HG03378 (cell line): ENCODE results near the gene METTL27.
A peak's percentile ranks its signal among the peaks of the same experiment; 100 is the strongest.
"Not testable (repeated sequence)": the region's sequence is repeated elsewhere in the genome, so short reads cannot be mapped to it uniquely, and the experiment has no call there.

Source experiments
- ATAC-seq: cut with Tn5 transposase; IDR thresholded peaks from one replicate; pipeline ENCODE4 v1.9.1; 2021; ENCODE audit warnings: mild to moderate bottlenecking, moderate library complexity; ENCODE audit not compliant: unreplicated experiment

Gene METTL27

GRCh38 chr7:73839743-73840714 is 2.3 kb downstream of the METTL27 start:
- ATAC-seq: no peak

DNA sequence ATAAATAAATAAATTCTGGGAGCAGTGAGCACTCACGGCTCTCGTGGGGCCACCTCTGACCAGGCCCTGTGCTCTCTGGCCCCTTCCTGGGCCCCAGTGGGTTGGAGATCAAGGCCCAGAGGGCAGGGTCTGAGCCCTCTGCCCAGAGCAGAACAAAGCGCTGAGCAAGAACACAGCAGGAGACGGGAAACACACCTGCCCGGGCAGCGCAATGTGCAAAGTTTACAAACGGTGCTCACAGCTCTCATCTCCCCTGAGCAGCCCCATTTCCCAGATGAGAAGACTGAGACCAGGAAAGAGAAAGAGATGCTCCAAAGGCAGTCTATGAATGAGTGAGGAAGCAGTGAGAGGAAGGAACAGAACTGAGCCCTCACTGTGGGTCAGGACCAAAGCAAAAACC is 3.0 kb downstream of the METTL27 start:
- no peak for ATAC-seq

- ATAC-seq: no peak
These were observed 3.7 kb downstream of the METTL27 start for GRCh38 chr7:73838642-73839041.

DNA sequence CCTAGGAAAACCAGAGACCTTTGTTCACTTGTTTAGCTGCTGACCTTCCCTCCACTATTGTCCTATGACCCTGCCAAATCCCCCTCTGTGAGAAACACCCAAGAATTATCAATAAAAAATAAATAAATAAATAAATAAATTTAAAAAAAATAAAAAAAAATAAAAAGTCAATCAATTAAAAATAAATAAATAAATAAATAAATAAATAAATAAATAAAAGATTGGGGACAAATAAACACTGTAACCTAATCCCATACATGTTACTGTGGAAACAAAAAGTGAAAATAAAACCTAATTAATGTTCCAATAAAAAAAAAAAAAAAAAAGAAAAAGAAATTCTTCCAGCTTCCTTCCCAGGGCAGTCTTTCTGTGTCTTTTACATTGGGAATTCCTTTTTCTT is 5.1 kb downstream of the METTL27 start:
- not testable (repeated sequence) for ATAC-seq

DNA sequence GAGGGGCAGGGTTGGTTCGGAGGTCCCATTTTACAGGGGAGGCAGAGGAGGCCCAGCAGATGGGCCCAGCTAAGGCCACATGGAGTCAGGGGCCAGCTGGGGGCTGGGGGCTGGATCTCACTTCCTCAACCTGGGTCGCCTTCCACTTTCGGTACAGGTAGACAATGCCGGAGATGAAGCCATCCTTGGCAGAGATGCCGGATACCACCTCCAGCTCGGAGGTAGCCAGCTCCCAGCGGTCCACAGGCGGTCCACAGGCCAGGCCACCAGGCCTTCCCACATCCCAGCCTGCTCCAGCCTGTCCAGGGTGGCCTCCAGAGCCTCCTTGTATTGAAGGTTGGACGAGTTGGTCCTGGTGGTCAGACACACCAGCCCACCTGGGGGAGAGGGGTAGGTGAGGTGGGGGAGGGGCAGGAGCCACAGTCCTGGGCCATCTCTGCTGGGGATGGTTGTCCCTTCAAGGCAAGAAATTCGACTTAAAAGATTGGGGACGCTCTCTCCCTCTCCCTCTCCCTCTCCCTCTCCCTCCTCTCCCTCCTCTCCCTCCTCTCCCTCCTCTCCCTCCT is 7.6 kb downstream of the METTL27 start:
- ATAC-seq: no peak

- ATAC-seq: no peak
These were observed 8.9 kb downstream of the METTL27 start for GRCh38 chr7:73833251-73833919.

- no peak for ATAC-seq
These were observed 9.5 kb downstream of the METTL27 start for GRCh38 chr7:73832806-73833205.

GRCh38 chr7:73831834-73832651 is 10.3 kb downstream of the METTL27 start:
- no peak for ATAC-seq

DNA sequence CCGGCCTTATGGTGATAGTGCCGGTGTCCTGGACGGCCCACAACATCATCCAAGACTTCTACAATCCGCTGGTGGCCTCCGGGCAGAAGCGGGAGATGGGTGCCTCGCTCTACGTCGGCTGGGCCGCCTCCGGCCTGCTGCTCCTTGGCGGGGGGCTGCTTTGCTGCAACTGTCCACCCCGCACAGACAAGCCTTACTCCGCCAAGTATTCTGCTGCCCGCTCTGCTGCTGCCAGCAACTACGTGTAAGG is 10.8 kb downstream of the METTL27 start:
- ATAC-seq: no peak

DNA sequence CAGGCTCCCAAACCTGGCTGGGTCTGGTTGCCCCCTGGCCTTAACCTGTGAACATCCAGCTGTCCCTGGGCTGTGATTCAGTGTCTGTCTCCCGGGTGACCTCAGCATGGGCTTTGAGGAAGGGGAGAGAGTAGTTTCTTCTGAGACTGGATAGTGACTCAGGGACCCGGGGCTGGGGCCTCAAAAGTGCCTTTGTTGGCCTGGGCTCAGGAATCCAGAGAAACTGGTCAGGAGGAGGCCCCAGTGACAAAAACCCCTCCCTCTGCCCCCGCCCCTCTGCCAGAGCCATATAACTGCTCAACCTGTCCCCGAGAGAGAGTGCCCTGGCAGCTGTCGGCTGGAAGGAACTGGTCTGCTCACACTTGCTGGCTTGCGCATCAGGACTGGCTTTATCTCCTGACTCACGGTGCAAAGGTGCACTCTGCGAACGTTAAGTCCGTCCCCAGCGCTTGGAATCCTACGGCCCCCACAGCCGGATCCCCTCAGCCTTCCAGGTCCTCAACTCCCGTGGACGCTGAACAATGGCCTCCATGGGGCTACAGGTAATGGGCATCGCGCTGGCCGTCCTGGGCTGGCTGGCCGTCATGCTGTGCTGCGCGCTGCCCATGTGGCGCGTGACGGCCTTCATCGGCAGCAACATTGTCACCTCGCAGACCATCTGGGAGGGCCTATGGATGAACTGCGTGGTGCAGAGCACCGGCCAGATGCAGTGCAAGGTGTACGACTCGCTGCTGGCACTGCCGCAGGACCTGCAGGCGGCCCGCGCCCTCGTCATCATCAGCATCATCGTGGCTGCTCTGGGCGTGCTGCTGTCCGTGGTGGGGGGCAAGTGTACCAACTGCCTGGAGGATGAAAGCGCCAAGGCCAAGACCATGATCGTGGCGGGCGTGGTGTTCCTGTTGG is 11.4 kb downstream of the METTL27 start, which contains the start of gene CLDN4:
Gene CLDN4, plus strand, starts transcription at position 316 of the 903 bp plus-strand sequence. Its CDS starts 206 bp downstream, at position 522.
- no peak for ATAC-seq

DNA sequence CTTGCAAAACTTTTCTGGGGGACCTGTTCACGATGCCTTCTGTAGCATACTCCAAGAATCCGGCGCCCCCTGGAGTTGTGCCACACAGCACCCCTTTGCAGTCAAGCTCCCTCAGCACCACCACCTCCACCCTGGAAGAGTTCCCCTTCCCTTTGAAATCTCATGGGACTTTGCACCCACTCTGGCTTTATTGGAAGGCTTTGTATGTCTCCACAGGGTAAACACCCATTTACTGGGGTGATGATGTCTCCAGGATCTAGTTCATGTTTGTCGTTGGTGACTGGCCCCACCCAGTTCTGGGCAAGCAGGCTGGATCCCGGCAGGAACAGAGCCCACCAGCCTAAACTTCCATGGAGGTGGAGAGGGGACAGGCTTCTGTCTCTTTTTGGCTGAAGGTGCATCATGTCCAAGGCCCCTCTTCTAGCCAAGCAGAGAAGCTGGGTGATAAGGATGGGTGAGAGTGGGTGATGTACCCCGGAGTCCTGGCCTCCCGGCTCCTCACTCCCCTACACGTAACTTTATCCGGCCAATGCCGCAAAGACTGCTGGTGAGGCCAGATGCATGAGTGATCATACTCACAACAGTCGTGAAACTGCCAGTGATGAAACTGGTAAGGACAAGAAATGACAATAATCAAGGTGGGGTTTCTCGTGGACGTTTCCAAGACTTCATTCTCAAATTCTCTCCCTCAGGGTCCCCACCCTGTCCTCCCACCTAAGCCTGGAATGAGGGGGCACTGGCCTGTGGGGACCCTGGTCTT is 12.2 kb downstream of the METTL27 start:
- ATAC-seq: no peak

DNA sequence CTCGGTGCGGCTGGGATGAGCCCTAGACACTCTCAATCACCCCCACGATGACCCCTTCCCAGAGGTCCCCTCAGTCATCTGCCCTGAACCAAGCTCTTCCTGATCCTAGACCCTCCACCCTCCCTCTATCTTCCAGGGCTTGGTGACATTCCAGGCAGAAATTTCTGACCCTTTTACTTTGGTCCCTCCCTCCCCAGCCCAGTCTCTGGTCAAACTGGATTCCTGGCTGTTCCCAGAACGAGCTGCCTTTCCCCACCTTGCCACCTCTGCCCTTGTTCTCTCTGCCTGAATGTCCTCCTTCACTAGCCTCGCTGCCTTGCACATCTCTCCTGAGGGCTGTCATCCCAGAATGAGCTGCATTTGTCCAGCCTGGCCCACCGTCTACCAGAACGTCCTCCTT is 12.8 kb downstream of the METTL27 start:
- ATAC-seq: no peak

GRCh38 chr7:73828972-73829371 is 13.3 kb downstream of the METTL27 start:
- ATAC-seq: no peak

DNA sequence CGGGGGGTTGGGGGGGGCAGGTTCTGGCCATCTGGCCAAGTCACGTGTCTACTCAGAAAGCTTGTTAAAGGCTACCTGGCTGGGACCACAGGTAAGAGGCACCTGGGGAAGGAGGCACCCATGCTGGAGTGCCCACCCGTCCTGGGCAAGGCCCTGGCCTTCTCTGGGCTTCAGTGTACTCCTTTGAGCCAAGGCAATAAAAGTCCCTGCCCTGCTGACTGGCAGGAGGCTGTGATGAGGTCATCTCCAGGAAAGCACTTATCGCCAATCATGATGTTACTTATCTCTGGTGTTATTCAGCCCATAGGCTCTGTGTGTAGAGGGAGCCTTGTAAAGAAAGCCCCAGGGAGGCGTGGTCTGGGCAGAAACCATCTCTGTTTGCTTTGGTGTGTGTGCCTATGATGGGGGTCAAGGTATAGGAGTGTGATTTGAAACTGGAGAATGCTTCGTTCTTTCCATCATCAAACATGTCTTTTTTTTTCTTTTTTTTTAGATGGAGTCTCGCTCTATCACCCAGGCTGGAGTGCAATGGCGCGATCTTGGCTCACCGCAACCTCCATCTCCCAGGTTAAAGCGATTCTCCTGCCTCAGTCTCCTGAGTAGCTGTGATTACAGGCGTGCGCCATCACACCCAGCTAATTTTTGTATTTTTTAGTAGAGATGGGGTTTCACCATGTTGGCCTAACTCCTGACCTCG is 14.1 kb downstream of the METTL27 start:
- ATAC-seq: peak; percentile 53

DNA sequence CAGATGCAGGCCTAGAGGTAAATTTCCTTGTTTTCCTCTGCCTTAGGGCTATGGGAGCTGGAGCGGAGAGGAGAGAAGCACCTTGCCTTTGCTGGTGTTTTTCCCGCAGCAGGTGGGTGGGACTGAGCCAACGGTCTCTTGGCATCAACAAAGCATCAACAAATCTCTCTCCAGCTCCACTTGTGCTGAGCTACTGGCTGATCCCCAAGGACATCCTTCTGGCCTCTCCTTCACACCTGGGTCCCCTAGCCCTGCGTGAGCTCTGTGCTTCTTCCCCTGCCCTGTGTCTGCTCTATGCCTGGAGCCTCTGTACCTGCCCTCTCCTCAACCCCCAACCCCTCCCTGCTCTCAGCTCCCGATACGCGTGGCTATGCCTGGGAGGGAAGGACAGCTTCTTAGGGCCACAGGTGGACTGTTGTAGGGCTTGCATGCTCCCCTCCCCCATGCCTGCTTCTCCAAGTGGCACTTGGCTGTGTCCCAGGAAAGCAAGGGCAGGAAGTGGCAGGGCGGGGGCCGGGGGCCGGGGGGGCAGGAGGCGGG is 14.7 kb downstream of the METTL27 start:
- no peak for ATAC-seq

DNA sequence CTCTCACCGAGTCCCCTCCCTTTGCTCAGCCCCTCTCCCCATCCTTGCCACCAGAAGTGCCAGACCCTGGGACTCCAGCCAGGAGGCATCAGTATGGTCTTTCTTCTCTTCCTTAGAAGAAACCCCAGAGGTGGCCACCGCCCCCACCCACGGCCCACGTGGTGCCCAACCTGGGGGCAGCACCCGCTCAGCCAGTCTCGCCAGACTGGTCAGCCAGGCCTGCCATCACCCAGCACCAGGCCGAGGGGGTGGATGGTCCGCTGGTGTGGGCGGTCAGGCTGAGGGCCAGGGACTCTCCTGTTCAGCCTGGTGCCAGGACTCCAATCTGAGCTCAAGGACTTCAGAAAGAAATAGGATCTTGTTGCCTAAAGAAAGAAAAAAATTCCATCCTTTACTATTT is 17.3 kb downstream of the METTL27 start:
- no peak for ATAC-seq

- no peak for ATAC-seq
These were observed 18.3 kb downstream of the METTL27 start for GRCh38 chr7:73823873-73824592.

- no peak for ATAC-seq
These were observed 19.1 kb downstream of the METTL27 start for GRCh38 chr7:73823257-73823656.
